Measurements from ENCODE around the gene C1QA.

DNA sequence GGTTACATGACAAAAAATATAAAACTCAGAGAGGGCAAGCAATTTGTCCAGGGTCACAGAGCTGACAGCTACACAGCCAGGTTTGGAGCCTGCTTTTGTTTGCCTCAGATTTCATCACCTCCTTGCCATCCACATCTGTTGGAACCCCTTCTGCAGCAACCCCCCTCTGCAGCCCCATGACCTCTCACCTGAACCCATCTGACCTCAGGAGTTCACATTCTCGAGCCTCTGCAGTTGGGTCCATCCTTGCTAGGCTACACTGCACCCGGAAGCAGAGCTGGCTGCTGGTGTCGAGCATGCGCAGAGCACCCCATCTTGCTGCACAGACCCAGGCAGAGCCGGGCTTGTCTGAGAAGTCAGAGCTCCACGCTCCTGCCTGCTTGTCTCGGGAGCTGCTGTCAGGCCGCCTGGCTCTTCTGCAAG, 26.6 kb downstream of the C1QA start:
- TF ChIP-seq PAWR (CRISPR knock-in tag; IDR thresholded peaks at IDR 0.05; ENCODE audit: borderline replicate concordance) (no peak), NONO (IDR thresholded peaks at IDR 0.05) (no peak), NONO (CRISPR knock-in tag; conservative IDR thresholded peaks at IDR 0.05) (no peak), ZNF431 (CRISPR knock-in tag; IDR thresholded peaks at IDR 0.05; ENCODE audit: borderline replicate concordance, low read depth) (no peak), ZKSCAN8 (CRISPR knock-in tag; IDR thresholded peaks at IDR 0.05; ENCODE audit: borderline replicate concordance) (no peak), RXRA (CRISPR knock-in tag; IDR thresholded peaks at IDR 0.05) (no peak), SIN3A (IDR thresholded peaks at IDR 0.05; ENCODE audit: borderline replicate concordance, low read depth, low read length) (no peak), REPIN1 (CRISPR knock-in tag; IDR thresholded peaks at IDR 0.05; ENCODE audit: borderline replicate concordance, low read depth) (no peak), CTCF (CRISPR knock-in tag; IDR thresholded peaks at IDR 0.05) (no peak)

Measured in HepG2 (cell line).